Activated CD4-positive, alpha-beta T cell treated with anti-CD3 and anti-CD28 coated beads, Interleukin-2, Interleukin-6, amounts not matched to agents 100 ng/mL and 50 ng/mL, durations not matched to agents 16 hours and 8 hours (primary cell): ENCODE results near the gene TCF7L1.

Experiments used
- DNase-seq: peaks from one replicate; pipeline ENCODE4 v3.0.0-alpha.2; 2020

Gene TCF7L1

DNA sequence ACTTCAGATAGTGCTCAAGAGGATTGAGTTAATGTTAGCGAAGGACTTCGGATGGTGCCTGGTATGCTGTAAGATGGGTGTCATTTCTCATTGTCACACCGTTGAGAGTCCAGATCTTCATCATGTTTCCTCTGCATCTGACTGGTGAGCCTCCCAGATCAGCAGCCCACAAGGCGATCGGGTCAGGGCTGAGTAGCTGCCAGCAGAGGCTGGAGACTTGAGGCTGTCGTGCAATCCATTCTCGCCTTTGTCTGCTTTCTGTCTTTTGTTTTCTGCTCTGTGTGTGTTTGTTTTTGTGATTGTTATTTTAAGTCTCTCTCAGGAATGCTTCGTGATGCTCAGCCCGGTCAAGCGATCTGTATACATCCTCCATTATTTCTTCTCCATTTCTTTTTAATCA, 98.8 kb downstream of the TCF7L1 start:
- no peak for DNase-seq

DNA sequence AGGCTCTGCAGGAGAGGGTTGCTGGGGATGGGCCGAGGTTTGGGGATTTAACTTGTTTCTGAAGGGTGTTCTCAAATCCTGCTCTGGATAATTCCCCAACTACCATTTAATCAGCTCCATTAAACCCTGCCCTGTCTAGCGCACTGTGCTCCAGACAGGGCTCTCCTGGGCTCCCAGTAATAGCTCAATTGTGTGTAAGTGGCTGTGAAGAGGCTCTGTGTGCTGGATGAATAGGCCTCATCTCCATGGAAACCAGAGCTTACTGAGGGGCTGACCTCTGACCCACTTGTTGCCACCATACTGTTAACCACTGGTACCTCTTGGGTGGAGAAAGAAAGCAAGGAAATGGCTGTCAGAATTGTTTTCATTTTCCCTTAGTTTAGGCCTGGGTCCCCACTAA, 101.7 kb downstream of the TCF7L1 start:
- DNase-seq = no peak

DNA sequence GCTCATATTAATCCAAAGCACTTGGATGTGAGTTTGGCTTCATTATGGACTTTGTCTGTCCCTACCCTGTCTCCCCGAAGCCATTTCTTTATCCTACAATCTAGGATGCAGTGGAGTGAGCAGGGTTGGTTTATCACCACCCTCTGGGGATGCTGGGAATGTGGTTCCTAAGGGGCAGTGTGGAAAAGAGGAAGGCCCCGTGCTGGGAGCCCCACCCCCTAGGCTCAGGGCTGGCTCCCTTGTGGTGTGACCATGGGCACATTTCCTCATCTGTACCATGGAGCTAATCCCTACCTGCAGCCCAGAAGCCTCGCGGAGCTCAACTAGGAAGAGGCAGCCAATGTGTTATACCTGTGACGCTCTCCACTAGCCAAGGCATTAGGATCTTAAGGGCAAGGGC, 102.1 kb downstream of the TCF7L1 start:
- DNase-seq = no peak

DNA sequence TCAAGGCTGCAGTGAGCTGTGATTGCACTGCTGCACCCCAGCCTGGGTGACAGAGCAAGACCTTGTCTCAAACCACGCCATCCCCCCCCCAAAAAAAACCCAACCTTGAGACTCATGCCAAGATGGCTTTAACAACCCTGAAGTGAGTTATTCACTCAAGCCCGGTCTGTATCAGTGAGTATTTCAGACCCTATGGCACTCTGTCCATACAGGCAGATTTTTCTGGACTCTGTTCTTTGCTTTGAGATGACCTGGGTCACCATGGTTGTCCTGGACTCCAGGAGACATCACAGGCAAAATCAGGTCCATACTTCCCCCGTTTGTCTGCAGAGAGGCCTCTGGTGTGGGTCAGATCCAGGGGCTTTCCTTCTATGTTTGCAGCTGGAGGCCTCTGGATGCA, 102.9 kb downstream of the TCF7L1 start:
- no peak for DNase-seq

DNA sequence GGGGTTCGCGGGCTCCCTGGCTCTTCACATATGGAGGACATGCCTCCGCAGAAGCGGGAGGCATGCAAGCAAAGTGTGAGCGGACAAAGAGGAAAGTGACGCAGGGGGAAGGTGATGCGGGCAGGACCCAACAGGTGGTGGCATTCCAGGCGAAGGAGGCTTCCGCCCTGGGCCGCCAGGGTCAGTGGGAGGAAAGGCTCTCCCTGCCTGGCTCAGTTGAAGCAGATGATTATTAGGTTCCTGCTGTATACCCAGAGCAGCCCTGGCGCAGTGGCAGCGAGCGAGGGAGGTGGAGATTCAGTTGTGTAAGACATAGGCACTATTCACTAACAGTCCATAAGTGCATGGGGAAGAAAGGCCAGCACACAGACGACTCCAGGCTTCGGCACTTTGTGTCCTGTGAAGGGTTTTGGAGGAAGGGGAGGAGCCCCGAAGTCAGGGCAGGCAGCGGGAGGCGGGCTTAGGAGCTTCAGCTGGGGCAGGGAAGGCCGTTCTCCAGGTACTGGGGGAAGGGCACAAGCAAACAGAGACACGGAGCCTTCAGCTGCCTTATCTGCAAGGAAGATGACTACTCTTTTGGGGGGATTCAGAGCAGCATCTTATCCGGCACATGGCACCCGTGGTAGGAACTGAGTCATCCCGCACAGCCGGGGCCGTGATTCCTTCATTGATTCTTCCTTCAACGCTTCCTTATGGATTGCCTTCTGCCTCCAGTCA, 104.8 kb downstream of the TCF7L1 start:
- DNase-seq = no peak

DNA sequence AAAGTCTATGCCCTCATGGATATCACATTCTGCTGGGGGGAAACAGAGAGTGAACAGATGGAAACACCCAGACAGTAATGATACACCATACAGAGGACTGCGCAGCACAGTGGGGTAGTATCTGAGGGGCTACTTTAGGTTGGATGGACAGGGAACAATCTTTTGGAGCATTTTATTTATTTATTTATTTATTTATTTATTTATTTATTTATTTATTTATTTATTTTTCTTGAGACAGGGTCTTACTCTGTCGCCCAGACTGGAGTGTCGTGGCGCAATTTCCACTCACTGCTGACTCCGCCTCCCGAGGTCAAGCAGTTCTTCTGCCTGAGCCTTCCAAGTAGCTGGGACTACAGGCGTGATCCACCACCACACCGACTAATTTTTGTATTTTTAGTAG, 105.4 kb downstream of the TCF7L1 start:
- DNase-seq = no peak

DNA sequence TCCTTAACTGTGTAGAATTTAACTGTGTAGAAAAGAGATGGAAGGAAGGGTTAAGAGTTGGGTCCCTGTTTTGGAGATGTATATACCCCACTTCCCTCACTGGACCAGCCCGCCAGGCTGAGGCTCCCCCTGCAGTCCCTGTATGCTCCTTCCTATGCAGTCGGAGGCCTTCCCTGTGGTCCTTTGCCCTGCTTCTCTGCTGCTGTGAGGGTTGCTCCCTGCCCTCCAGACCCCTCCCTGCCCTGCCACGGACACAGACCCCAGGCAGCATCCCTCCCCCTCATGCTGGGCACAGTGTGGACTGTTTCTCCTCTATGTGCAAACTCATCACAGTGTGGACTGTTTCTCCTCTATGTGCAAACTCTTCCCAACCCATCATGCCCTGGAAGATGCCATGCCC, 105.9 kb downstream of the TCF7L1 start:
- no peak for DNase-seq

DNA sequence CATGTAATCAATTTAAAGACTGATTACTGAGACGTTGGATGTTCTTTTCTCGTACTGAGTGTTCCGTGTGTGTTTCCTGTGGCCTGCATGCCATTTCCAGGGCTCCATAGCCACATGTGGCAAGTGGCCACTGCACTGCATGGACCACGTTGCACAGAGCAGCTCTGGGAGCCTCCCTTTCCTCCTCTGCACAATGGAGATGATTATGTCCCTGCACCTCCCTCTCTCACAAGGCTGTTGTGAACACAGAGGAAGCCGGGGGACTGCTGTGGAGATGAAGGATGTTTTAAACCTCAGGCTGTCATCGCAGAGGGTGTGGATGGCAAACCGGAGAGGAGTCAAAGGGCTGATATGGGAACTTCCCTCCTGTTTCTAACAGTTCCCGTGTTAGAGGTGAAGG, 106.9 kb downstream of the TCF7L1 start:
- DNase-seq = no peak

DNA sequence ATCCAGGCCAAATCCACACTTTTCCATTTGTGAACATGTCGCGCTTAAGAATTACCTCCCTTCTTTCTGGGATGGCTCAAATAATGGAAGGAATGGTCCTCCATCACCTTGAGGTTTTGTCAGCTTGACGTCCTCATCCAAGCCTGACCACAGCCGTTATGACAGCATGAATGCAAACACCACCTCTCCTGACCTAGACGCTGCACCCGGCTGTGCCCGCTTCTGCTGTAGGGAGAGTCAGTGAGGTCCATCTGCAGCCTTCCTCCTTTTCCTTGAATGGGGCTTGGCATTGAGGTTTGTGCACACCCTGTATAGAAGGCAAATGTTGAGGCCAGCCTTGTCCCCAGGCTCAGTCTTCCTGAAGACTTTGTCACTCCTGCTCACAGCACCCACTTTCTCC, 109.1 kb downstream of the TCF7L1 start:
- no peak for DNase-seq

DNA sequence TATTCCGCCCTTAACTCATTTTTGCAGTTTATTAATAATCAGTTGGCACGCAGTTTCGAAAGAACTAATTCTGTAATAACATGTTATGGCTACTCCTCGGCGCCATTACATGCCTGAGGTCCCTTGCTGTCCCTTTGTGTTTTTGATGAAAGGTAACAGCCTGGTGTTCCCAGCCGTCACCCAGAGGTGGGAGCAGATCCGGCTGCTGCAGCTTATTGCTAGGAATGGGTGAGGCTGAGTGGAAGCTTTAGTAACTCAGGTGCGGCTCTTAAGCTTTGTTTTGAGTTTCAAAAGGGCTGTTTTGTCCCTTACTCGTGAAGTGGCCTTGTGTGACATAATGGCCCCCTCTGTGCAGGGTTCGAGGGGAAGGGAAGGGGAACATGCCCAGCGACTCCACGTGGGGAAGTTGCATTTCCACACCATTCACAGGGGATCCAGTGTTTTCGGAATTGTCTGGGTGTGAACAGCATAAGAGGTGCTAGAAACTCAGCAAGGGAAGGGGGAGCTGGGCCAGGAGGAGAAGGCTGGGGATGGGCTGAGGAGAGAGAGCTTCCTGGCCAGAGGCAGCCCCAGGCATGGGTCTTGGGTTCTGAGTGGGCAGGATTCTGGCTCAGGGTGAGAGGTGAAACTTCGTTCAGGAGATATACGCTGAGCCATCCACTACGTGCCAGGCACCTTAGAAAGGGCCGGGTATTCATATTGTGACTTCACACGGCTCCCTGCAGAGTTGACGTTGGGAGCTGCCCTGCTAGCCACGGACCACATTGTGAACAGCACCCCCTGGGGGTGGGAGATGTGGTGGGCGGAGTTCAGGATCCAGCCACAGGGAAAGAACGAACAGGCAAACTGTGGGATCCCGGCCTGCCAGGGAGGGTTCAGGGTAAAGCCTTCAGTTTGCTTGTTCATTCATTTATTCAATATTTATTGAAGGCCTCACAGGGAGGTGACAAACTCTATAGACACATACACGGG, 110.2 kb downstream of the TCF7L1 start:
- peak; percentile 29 for DNase-seq

DNA sequence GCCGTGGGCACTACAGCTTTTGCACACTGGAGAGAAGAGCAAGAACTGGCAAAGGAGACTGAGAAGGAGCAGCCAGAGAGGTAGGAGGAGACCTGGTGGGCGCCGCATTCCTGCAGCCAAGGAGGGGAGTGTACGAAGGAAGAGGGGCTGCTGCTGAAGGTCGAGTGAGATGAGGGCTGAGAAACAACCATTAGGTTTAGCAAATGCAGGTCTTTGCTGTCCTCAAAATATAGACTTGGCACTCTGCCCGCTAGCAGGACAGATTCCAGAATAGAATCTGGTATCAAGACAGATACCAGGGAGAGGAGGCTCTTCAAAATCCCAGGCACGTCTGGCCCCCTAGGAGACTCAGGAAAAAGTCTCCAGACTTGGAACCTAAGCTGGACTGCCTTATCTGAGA, 111.6 kb downstream of the TCF7L1 start:
- no peak for DNase-seq

DNA sequence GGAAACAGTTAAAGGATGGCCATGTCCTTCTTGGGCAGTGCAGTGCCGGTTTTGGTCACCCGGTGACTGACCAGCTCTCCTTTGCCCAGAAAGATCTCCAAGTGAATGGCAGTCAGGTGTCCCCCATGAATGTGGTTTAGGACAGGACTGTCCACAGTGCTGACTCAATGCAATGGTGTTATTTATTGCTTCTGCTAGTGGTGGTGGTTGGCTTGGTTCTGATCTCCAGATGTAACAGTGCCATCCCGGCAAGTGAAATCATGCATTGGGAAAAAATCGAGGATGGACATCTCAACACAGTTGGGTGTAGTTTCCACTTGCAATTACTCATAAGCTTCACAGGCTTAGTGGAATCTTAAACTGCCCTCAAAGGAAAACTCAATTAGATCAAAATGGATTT, 112.7 kb downstream of the TCF7L1 start:
- no peak for DNase-seq

DNA sequence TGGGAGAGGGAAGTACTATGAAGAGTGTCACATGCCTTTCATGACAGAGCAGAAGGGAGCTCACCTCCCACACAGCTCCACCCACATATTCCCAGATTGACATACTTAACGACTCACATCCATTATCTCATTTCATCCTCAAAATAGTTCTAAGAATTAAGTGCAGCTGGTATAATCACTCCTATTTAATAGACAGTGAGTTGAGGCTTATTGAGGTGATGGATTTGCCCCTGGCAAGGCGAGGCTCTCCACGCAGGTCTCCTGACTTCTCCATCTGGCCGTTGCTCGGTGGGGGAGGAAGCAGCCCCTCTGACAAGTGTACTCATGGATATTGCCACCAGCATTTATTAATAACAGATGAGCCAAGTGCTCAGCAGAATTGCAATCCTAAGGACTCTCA, 113.2 kb downstream of the TCF7L1 start:
- no peak for DNase-seq

DNA sequence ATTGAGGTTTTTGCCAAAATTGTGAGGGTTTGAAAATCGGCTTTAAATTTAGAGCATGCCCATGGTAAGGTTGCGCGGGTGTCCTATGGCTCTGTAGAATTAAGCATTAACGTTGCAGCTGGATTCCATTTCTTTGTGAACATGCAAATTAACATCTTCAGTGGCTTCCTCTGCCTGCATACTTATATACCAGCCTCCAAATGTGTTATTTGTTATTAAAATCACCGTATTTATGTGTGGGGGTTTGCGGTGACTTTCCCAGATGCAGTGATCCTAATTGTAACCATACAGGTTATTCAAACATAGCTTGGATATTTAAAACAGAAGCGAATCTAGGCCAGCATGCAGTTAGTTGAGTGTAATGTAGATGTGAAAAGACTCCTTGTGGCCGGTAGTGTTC, 114.4 kb downstream of the TCF7L1 start:
- DNase-seq = no peak

DNA sequence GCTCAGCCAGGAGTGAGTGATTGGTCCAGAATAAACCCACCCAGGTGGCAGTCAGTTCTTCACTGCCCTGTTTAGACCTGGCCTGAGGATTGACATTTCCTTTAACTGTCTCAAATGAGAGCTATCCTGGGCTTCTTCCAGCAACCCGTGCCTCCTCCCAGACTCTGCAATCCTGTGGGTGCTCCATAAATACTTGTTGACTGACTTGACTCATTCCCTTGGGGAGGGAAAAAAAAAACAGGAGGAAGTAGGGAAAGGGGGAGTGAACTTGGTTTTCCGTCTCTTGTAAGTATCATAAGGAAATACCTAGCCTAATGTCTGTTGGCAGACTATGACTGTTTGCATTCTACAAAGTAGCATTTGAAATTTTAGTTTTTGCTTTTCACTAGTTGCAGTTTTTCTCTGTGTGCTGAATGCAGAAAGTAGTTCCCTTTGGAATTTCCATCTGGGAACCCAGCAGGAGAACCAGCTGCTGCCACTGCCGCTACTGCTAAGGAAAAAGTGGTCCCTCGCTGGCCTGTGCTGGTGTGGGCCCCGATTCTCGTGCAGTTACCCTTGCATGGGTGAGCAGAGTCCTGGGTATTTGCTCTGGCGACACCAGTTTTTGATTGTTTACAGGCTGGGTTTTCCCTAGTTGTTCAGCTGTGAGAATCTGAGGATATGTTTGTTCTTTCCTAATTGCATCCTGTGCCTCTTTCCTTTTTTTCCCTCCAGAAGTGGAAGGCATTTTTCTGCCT, 115.7 kb downstream of the TCF7L1 start:
- DNase-seq = no peak

DNA sequence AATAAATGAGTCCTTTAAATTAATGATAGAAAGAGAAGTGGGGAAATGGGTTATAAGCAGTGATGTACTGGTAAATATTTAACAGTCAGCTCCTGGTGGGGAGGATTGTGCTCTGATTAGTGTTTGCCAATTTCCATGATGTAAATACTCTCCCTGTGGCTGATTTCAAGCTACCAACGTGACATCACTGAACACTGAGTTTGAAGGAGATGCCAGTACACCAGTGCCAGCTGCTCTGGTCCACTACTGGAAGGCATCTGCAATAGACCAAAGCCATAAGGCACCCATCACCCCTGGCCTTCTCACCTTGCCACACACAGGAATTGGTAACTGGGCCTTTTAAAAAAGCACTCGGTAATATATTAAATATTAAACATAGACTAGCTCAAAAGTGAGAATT, 116.9 kb downstream of the TCF7L1 start:
- no peak for DNase-seq

DNA sequence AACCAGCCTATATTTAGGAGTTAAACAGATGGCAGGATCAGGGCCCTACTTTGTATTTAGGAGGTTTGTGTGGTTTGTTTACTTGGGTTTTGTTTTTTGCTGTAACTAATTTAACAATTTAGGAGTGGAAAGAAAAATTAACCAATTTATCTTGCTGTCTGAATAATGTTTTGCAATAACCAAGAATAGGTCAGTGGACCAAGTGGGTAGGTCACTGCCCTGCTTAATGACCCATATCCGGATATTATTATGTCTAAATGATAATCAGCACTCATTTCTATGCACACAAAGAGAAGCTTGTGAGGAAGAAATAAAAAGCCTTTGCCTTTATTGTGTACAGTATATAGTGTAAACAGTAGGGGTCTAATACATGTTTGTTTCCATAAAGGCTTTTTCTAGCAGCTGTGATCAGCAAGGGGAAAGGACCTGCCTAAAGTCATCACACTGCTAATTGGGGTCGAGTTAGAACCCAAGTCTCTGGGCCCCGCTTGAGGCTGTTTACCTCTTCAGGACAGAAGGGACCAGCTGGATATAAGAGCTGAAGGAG, 118.0 kb downstream of the TCF7L1 start:
- DNase-seq = no peak

DNA sequence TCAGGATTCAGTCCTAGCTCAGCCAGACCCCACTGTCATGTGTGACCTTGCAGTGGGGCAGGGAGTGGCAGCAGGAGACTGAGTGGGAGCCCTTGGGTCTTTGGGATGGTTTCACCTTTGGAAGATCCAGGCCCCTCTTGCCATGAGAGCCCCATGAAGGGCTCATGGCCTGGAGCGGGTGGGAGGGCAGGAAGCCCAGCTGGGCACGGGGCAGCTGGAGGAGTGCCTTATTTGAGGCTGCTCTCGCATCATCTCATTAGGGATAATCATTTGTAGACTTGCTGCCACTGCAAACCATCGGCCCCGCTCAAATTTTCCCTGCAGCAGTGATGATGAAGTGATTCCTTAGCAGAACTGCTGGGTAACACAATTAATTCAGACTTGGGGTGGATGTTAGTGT, 120.7 kb downstream of the TCF7L1 start:
- DNase-seq = no peak

DNA sequence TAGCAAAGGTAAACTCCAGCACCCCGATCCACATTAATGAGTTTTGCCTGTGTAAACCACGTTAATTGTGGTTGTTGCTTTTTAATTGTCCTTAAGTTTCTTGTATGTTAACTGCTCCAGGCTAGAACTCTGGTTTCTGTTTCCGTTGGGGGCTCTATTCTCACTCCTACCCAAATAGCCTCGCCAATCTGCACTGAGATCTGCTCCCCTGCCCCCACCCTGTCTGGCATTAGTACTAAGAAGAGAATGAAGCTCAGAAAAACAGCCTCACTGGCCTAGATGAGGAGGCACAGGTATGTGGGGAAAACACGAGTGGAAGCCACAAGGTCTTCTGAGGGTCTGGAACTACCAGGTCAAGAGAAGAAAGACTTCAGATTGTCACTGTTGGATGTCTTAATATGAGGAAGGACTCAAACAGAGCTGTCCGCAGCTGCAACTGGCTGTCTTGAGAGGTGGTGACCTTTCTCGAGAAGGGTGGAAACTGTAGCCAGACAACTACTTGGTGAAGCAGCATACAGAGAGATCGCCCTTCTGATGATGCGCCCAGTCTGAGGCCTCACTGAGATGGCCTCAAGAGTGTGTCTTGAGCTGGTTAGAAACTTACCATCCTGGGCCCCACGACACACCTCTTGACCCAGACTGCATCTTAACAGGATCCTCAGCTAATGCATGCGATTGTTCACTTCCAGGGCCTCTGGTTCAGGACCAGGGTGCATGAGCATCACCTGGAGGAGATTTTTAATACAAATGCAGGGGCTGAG, 121.5 kb downstream of the TCF7L1 start:
- no peak for DNase-seq

DNA sequence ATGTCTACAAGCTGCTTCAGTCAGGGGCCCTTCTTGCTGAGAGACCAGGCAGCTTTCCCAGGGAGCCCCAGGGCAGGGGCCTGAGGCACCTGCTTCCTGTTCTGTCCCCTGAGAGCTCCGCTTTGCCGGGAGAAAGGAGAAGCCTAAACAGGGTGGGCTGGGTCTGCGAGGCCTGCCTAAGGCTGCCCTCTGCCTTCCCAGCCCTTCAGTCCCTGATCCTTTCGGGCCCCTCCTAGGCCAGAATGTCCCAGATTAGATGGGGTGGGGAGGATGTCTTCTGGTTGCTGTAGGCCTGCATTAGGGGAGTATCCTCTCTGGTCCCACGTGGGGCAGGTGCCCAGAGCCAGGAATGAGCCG, 122.2 kb downstream of the TCF7L1 start:
- no peak for DNase-seq

DNA sequence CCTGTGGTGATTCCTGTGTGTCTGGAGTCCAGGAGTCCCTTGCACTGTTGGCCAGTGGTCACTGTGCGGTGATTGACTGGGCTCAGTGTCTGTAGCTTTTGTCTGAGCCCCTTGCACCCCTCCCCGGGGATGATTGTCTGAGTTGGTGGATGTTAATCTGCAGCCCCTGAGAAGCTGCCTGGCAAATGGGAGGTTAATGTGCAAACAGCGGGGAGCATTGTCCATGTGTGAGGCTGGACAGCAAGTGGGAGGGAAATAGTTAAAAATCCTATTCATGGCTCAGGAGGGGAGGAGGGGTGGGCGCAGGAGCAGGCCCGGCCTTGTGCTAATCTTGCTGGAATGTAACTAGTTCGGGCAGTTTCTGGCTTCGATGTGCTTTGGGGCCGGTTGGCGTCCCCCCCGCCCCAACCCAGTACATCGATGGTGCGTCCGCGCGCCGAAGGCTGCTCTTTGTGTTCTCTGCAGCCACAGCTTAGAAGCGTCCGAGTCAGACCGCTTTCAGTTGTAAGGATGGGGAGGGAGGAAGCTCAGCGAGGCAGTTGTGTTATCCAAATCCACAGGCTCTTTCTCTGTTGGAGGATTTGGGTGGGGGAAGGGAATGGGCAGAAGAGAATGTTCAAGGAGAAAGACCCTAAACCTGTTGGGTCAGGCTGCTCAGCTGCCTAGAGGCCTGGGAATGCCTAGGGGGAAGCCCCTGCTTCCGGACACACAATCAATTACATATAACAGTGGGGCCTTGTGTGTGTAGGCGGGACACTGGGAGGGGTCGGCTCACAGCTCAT, 122.8 kb downstream of the TCF7L1 start:
- no peak for DNase-seq
